ENCODE data around the gene TXK. TPM values are rescaled to one million over a fixed set of nuclear protein-coding genes. Genes with fewer than 3 reads are reported as not detected.

The TXK gene
- total RNA-seq, 1 experiment from 2014 or later = 0.39 TPM

DNA sequence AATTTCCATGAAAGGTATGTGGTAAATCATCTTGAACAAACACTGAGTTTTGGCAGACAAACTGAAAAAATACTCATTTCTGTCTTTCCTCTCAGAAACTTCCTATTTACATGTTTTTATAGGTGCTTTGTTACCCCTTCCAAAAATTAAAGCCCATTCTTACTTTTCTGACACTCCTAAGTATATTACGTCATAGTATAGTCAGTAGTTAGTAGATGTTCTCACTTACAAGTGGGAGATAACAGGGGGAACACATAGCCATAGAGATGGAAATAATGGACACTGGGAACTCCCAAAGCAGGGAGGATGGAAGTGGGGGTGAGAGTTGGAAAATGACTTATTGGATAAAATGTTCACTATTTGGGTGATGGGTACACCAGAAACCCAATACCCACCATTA, 28.8 kb downstream of the TXK start:
- TF ChIP-seq, protein P1, sequence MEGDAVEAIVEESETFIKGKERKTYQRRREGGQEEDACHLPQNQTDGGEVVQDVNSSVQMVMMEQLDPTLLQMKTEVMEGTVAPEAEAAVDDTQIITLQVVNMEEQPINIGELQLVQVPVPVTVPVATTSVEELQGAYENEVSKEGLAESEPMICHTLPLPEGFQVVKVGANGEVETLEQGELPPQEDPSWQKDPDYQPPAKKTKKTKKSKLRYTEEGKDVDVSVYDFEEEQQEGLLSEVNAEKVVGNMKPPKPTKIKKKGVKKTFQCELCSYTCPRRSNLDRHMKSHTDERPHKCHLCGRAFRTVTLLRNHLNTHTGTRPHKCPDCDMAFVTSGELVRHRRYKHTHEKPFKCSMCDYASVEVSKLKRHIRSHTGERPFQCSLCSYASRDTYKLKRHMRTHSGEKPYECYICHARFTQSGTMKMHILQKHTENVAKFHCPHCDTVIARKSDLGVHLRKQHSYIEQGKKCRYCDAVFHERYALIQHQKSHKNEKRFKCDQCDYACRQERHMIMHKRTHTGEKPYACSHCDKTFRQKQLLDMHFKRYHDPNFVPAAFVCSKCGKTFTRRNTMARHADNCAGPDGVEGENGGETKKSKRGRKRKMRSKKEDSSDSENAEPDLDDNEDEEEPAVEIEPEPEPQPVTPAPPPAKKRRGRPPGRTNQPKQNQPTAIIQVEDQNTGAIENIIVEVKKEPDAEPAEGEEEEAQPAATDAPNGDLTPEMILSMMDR (conservative IDR thresholded peaks at IDR 0.05) = no peak
- Histone ChIP-seq H3K79me1 (ENCODE audit: insufficient read depth, low read depth, low read length, poor library complexity, severe bottlenecking) (no peaks in the 10 kb centered on the region), H2AK5ac (ENCODE audit: insufficient read length, low read length) (no peak overlapping the region), H2BK20ac (ENCODE audit: low read depth, low read length, poor library complexity, severe bottlenecking) (no peak overlapping the region), H3K4me2 (ENCODE audit: insufficient read depth, insufficient read length, low read length) (no peak overlapping the region), H2BK5ac (ENCODE audit: insufficient read length, low read length) (no peak overlapping the region), H4K8ac (replicated peaks; ENCODE audit: insufficient read length, low read depth, low read length) (no peak overlapping the region), H4K20me1 (ENCODE audit: control insufficient read depth, insufficient read depth, insufficient read length) (no peaks in the 10 kb centered on the region), H3K9me3 (ENCODE audit: control insufficient read depth, low read depth, low read length) (no peaks in the 10 kb centered on the region), H4K5ac (ENCODE audit: insufficient read length, low read depth, low read length) (no peak overlapping the region), H3K23ac (ENCODE audit: insufficient read length, low read depth, low read length) (no peak overlapping the region), H3K4me1 (ENCODE audit: insufficient read depth, low read length) (no peaks in the 10 kb centered on the region), H2AFZ (ENCODE audit: low read length) (no peak overlapping the region), H3K79me2 (ENCODE audit: insufficient read depth, low read length) (no peaks in the 10 kb centered on the region), H3T11ph (ENCODE audit: low read length) (no peak overlapping the region), H3K23me2 (ENCODE audit: insufficient read length, low read depth, low read length, poor library complexity, severe bottlenecking) (no peaks in the 10 kb centered on the region), H2BK12ac (ENCODE audit: insufficient read length, low read depth, low read length) (no peak overlapping the region), H3K14ac (ENCODE audit: insufficient read depth, low read length) (no peak overlapping the region), H3K56ac (ENCODE audit: insufficient read length, low read depth, low read length) (no peak overlapping the region), H2BK15ac (ENCODE audit: low read depth, low read length) (no peak overlapping the region), H2BK120ac (ENCODE audit: low read depth, low read length, poor library complexity, severe bottlenecking) (no peak overlapping the region), H3K27ac (ENCODE audit: insufficient read length, low read depth, low read length) (no peak overlapping the region), H3K9ac (ENCODE audit: extremely low read depth, insufficient read length, low read length) (no peak overlapping the region), H3K18ac (ENCODE audit: insufficient read length, low read depth, low read length) (no peak overlapping the region), H4K91ac (ENCODE audit: insufficient read length, low read depth, low read length) (no peak overlapping the region), H3K27me3 (ENCODE audit: insufficient read depth, low read length) (no peaks in the 10 kb centered on the region), H3K4ac (ENCODE audit: low read depth, low read length) (no peak overlapping the region)
- Mint-ChIP-seq H3K27me3 (ENCODE audit: low read depth) (no peaks in the 10 kb centered on the region), H3K4me1 (peaks cover 10 to 15% of the 10 kb centered on the region in 2 experiments), H3K4me3 (no peak overlapping the region), H3K9me3 (no peaks in the 10 kb centered on the region), H3K27ac (no peak overlapping the region), H3K36me3 (ENCODE audit: insufficient read depth in 1 of 3, low read depth in 3 of 3) (no peaks in the 10 kb centered on the region)
- no peak for DNase-seq
- no CpG with 5 or more reads among the region's 1 CpG for whole genome bisulfite sequencing (ENCODE audit: extremely low coverage, insufficient read length, low lambda C conversion rate)

All from H9 (cell line).